Activated CD8-positive, alpha-beta T cell treated with anti-CD3 and anti-CD28 coated beads, Interleukin-2, amount 10 ng/mL, durations not matched to agents 7 days and 5 days (primary cell): ENCODE results near the gene USP24. TPM values are rescaled to one million over a fixed set of nuclear protein-coding genes. Genes with fewer than 3 reads are reported as not detected.

ENCODE experiments used
- ATAC-seq: fragments of 150-1000 bp; cut with Tn5 transposase; one replicate; pipeline ENCODE4 v1.10.0; 2021; ENCODE audit warnings: moderate library complexity
- CTCF ChIA-PET: fragments of 350-600 bp; sonication (Branson Sonifier 250); formaldehyde crosslinking; loops from one replicate; lab custom pipeline; 2021; ENCODE audit warnings: antibody characterized with exemption; lab: Charles Lee
- POLR2A ChIA-PET: fragments of 350-600 bp; sonication (Branson Sonifier 250); formaldehyde crosslinking; loops from one replicate; lab custom pipeline; 2021; ENCODE audit warnings: antibody characterized with exemption; lab: Charles Lee
- DNase-seq: peaks from one replicate; pipeline ENCODE4 v3.0.0-alpha.2; 2020
- H3K27ac Mint-ChIP-seq: one replicate; pipeline ENCODE4 v1.8.0; 2021; ENCODE audit warnings: mild to moderate bottlenecking, mixed read lengths
- H3K27me3 Mint-ChIP-seq: one replicate; pipeline ENCODE4 v1.8.0; 2021; ENCODE audit warnings: low read depth, mixed read lengths
- H3K36me3 Mint-ChIP-seq: one replicate; pipeline ENCODE4 v1.8.0; 2021; ENCODE audit warnings: low read depth, mixed read lengths
- H3K4me1 Mint-ChIP-seq: one replicate; pipeline ENCODE4 v1.8.0; 2021; ENCODE audit warnings: low read depth, mixed read lengths
- H3K4me3 Mint-ChIP-seq: one replicate; pipeline ENCODE4 v1.8.0; 2021; ENCODE audit warnings: mild to moderate bottlenecking, mixed read lengths
- H3K9me3 Mint-ChIP-seq: one replicate; pipeline ENCODE4 v1.8.0; 2022; ENCODE audit warnings: mixed read lengths; ENCODE audit not compliant: insufficient read depth
- total RNA-seq, 2 experiments: library from RNA; stranded (reverse); gene quantifications; one replicate each; pipeline ENCODE4 v1.2.3, GENCODE V29; 2021

USP24 gene
- total RNA-seq, 2 experiments from 2014 or later, result 36.7 to 44.1 TPM

GRCh38 chr1:55047611-55048010 lies 167.6 kb downstream of the USP24 start:
- no peaks in the 10 kb centered on the region for H3K9me3 Mint-ChIP-seq
- DNase-seq, result no peak
- H3K4me1 Mint-ChIP-seq, result no peaks in the 10 kb centered on the region
- H3K36me3 Mint-ChIP-seq, result no peaks in the 10 kb centered on the region
- POLR2A ChIA-PET, result no interaction called here
- CTCF ChIA-PET, result no interaction called here
- H3K27me3 Mint-ChIP-seq, result no peaks in the 10 kb centered on the region
- no peak overlapping the region for H3K27ac Mint-ChIP-seq
- H3K4me3 Mint-ChIP-seq, result no peak overlapping the region
- no peak for ATAC-seq

- no peak overlapping the region for H3K4me3 Mint-ChIP-seq
- no peaks in the 10 kb centered on the region for H3K9me3 Mint-ChIP-seq
- DNase-seq (no peak), ATAC-seq (no peak)
- no peaks in the 10 kb centered on the region for H3K4me1 Mint-ChIP-seq
- ChIA-PET CTCF (no interaction called here), POLR2A (no interaction called here)
- no peaks in the 10 kb centered on the region for H3K36me3 Mint-ChIP-seq
- H3K27me3 Mint-ChIP-seq, result peaks cover 2% of the 10 kb centered on the region
- no peak overlapping the region for H3K27ac Mint-ChIP-seq
These were observed 168.3 kb downstream of the USP24 start for GRCh38 chr1:55046871-55047270.

GRCh38 chr1:55045430-55045829 lies 169.7 kb downstream of the USP24 start:
- no peaks in the 10 kb centered on the region for H3K9me3 Mint-ChIP-seq
- no peak for DNase-seq
- no peaks in the 10 kb centered on the region for H3K4me1 Mint-ChIP-seq
- no peak overlapping the region for H3K27ac Mint-ChIP-seq
- no peaks in the 10 kb centered on the region for H3K36me3 Mint-ChIP-seq
- peaks cover 14% of the 10 kb centered on the region for H3K27me3 Mint-ChIP-seq
- ChIA-PET POLR2A (no interaction called here), CTCF (no interaction called here)
- ATAC-seq, result no peak
- H3K4me3 Mint-ChIP-seq, result no peak overlapping the region

GRCh38 chr1:55044617-55045397 lies 170.4 kb downstream of the USP24 start:
- no peak overlapping the region for H3K4me3 Mint-ChIP-seq
- ChIA-PET POLR2A (no interaction called here), CTCF (no interaction called here)
- DNase-seq, result no peak
- no peaks in the 10 kb centered on the region for H3K4me1 Mint-ChIP-seq
- H3K36me3 Mint-ChIP-seq, result no peaks in the 10 kb centered on the region
- no peak overlapping the region for H3K27ac Mint-ChIP-seq
- peaks cover 20% of the 10 kb centered on the region for H3K27me3 Mint-ChIP-seq
- ATAC-seq, result no peak
- H3K9me3 Mint-ChIP-seq, result no peaks in the 10 kb centered on the region

GRCh38 chr1:55043726-55044125 lies 171.4 kb downstream of the USP24 start:
- no peak for DNase-seq
- Mint-ChIP-seq H3K4me1 (no peaks in the 10 kb centered on the region), H3K27ac (no peak overlapping the region), H3K4me3 (no peak overlapping the region), H3K36me3 (no peaks in the 10 kb centered on the region), H3K9me3 (no peaks in the 10 kb centered on the region), H3K27me3 (peaks cover 30% of the 10 kb centered on the region)
- ChIA-PET POLR2A (no interaction called here), CTCF (no interaction called here)
- ATAC-seq, result no peak

- Mint-ChIP-seq H3K4me3 (no peak overlapping the region), H3K4me1 (no peaks in the 10 kb centered on the region), H3K9me3 (no peaks in the 10 kb centered on the region), H3K27ac (no peak overlapping the region), H3K36me3 (no peaks in the 10 kb centered on the region), H3K27me3 (peaks cover 37% of the 10 kb centered on the region)
- no peak for DNase-seq
- ChIA-PET POLR2A (no interaction called here), CTCF (no interaction called here)
- ATAC-seq, result no peak
These were observed 172.2 kb downstream of the USP24 start for GRCh38 chr1:55043011-55043410.

GRCh38 chr1:55041613-55042012 lies 173.6 kb downstream of the USP24 start:
- Mint-ChIP-seq H3K36me3 (no peaks in the 10 kb centered on the region), H3K9me3 (no peaks in the 10 kb centered on the region), H3K4me1 (no peaks in the 10 kb centered on the region), H3K27me3 (peaks cover 49% of the 10 kb centered on the region), H3K4me3 (no peak overlapping the region), H3K27ac (no peak overlapping the region)
- DNase-seq (no peak), ATAC-seq (no peak)
- POLR2A ChIA-PET, result no interaction called here
- CTCF ChIA-PET, result no interaction called here

GRCh38 chr1:55040933-55041494 lies 174.2 kb downstream of the USP24 start:
- Mint-ChIP-seq H3K4me1 (no peaks in the 10 kb centered on the region), H3K27ac (no peak overlapping the region), H3K9me3 (no peaks in the 10 kb centered on the region), H3K36me3 (no peaks in the 10 kb centered on the region), H3K27me3 (peaks cover 54% of the 10 kb centered on the region), H3K4me3 (no peak overlapping the region)
- CTCF ChIA-PET, result no interaction called here
- POLR2A ChIA-PET, result no interaction called here
- DNase-seq, result no peak
- no peak for ATAC-seq

GRCh38 chr1:55040083-55040932 lies 174.9 kb downstream of the USP24 start:
- ChIA-PET CTCF (no interaction called here), POLR2A (no interaction called here)
- H3K27ac Mint-ChIP-seq, result no peak overlapping the region
- H3K4me1 Mint-ChIP-seq, result no peaks in the 10 kb centered on the region
- ATAC-seq (no peak), DNase-seq (no peak)
- peaks cover 58% of the 10 kb centered on the region for H3K27me3 Mint-ChIP-seq
- H3K9me3 Mint-ChIP-seq, result no peaks in the 10 kb centered on the region
- H3K4me3 Mint-ChIP-seq, result no peak overlapping the region
- H3K36me3 Mint-ChIP-seq, result no peaks in the 10 kb centered on the region

GRCh38 chr1:55039342-55040082 lies 175.7 kb downstream of the USP24 start, which contains the start of gene PCSK9:
TSS of gene PCSK9 (plus strand) at chr1:55039548. CDS start at chr1:55039838, 290 bp downstream.
- Mint-ChIP-seq H3K36me3 (no peaks in the 10 kb centered on the region), H3K4me3 (no peak within 1 kb of the TSS), H3K4me1 (no peaks in the 10 kb centered on the region), H3K27ac (no peak within 1 kb of the TSS), H3K9me3 (no peaks in the 10 kb centered on the region), H3K27me3 (peaks cover 58% of the 10 kb centered on the region)
- CTCF ChIA-PET, result interaction anchor here (1.5 kb wide), 1 partner anchor 238 kb away, joined by 3 read pairs; no protein-coding TSS in a partner anchor
- ATAC-seq (peak; percentile 31), DNase-seq (no peak)
- POLR2A ChIA-PET, result no interaction called here

GRCh38 chr1:55038974-55039341 lies 176.2 kb downstream of the USP24 start:
- ChIA-PET POLR2A (no interaction called here), CTCF (interaction anchor here (0.7 to 1.5 kb wide), 2 partner anchors 17 to 238 kb away, joined by 3 to 4 read pairs; no protein-coding TSS in a partner anchor)
- Mint-ChIP-seq H3K36me3 (no peaks in the 10 kb centered on the region), H3K4me1 (no peaks in the 10 kb centered on the region), H3K9me3 (no peaks in the 10 kb centered on the region), H3K4me3 (no peak overlapping the region), H3K27me3 (peaks cover 58% of the 10 kb centered on the region), H3K27ac (no peak overlapping the region)
- no peak for ATAC-seq
- DNase-seq, result no peak
